HG02588 (cell line): ENCODE data around the gene CCDC183.
"Not testable (repeated sequence)": the region's sequence is repeated elsewhere in the genome, so short reads cannot be mapped to it uniquely, and the experiment has no call there.

ENCODE experiments used
- ATAC-seq: cut with Tn5 transposase; IDR thresholded peaks from one replicate; pipeline ENCODE4 v1.9.1; 2021; ENCODE audit warnings: mild to moderate bottlenecking, moderate library complexity; ENCODE audit not compliant: unreplicated experiment

The CCDC183 gene

DNA sequence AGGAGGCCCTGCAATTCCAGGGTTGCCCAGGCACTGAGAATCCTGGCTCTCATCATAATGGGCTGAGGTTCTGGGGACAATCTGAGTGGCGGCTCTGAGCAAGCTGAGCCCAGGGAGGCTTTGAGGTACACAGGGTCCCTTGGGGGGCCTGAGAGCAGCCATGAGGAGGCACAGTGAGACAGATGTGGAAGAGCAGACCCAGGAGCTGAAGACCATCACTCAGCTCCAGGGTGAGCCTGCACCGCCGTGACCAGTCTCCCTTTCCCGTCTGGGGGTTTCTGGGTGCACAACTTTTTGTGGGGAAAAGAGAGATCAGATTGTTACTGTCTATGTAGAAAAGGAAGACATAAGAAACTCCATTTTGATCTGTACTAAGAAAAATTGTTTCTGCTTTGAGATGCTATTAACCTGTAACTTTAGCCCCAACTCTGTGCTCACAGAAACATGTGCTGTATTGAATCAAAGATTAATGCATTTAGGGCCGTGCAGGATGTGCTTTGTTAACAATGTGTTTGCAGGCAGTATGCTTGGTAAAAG is at the start of gene CCDC183:
Gene CCDC183 (plus strand): TSS at position 101 of the 537 bp plus-strand sequence. CDS start 60 bp downstream, at position 161.
- ATAC-seq: no peak

DNA sequence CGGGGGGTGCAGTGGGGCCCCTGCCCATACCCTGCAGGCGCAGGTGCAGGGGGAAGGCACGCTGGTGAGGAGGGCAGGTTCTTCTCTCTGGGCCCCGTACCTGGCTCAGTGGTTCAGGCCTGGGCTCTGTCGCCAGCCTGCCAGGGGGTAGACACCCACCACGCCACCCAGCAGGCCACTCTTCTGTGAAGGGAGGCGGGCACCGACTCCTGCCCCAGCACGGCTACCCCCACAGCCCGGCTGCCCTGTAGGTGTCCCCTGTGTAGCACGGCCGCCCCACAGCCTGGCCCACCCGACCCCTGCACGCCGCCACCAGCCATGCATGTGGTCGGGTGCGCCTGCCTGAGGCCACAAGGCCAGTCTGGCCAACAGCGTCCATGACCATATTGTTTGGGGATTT is 49.5 kb upstream of the CCDC183 start:
- no peak for ATAC-seq

DNA sequence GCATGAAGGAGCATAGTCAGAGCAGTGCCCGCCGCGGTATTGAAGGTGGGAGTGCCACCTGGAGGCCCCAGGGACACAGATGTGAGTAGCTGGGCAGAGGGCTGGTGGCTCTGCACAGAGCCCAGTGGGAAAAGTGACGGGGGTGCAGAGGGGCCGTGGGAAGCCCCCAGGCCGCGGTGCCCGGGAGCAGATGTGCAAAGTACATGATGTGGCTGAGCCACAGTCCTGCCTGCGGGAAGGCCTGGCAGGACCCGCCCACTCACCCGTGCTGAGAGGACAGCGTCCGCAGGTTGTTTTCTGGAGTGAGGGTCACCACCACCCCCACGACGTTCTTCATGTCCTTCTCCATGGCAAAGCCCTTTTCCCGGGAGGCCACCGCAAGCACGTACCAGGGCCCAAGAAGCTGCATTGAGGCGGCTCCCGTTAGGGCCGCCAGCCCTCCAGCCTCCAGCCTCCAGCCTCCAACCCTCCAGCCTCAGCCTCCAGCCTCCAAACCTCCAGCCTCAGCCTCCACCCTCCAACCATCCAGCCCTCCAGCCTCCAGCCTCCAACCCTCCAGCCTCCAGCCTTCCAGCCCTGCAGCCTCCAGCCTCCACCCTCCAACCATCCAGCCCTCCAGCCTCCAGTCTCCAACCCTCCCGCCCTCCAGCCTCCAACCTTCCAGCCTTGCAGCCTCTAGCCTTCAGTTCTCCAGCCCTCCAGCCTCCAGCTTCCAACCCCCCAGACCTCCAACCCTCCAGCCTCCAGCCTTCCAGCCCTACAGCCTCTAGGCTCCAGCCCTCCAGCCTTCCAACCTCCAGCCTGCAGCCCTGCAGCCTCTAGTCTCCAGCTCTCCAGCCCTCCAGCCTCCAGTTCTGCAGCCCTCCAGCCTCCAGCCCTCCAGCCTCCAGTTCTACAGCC is 48.7 kb upstream of the CCDC183 start:
- ATAC-seq: no peak

DNA sequence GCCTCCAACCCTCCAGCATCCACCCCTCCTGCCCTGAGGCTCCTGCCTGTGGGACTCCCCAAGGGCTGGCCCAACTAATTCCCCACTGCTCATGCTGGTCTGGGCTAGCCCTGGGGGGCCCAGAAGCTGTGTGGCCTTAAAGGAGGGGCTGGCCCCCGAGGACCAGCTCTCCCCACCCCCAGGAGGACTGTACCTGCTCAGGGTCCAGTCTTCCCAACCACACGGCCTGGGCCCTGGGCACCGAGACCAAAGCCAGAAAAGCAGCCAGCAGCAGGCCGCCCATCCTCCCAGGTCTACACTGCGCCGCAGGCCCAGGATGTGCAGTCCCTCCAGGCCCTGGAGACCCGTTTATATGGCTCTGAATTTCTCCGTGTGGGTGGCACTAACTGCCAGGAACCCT is 47.9 kb upstream of the CCDC183 start, which contains the start of gene LCN6:
Gene LCN6 (minus strand): TSS at position 325 of the 400 bp plus-strand sequence. CDS start 42 bp downstream, at position 283.
- no peak for ATAC-seq

DNA sequence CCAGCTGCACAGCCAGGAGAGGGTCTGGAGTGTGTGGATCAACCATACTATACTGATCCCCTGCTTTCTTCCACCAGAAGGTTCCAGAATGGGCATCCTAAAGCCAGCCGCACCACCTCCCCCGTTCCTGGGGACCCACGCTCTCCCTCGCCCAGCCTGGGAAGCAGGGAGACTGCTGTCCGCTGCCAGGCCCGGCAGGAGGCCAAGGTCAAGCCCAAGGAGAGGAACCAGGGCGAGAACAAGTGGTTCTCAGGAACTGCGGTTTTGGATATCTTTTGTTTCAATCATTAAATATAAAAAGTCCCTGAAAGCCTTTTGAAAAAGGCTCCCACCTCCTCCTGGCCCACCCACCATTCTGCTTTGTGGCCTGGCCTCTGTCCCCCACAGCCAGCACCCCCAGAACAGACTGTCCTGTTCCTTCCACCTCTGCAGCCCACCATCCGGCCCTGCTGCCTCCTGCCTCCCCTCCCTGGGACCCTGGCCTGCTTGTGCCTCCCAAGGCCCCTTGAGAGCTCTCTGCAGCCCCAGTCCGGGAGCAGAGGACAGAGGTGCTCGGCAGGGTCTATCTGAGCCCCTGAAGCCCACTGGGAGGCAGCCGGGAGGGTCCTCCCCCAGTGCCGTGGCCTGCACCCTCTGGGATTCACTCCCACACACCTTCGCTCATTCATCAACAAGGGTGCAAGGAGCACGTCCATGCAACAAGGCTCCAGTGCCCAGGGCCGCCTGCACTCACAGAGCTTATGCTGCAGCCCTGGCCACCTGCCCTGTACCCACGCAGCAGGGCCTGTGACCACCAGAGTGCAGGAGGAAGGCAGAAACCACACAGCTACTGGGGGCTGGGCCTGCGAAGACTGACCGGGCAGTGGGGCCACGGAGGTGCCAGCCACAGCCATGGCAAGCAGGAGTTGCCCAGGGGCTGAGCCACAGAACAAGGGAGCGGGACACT is 47.2 kb upstream of the CCDC183 start:
- ATAC-seq: no peak

DNA sequence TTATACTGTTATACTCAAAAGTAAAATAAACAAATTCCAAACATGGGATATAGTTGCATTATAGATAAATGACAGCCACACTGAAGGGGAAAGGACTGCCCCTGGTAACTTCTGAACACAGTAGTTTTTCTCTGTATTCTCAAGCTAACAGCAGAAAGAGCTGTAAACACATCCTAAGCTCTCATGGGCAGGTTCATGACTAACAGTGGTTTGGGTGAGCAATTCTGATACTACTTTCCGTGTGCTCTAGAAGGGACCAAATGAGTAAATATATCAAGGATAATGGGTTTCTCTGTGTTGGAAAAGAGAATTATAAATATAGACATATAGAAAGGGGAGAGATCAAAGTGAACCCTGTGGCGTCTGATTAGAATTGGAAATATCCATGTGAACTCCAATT is 45.6 kb upstream of the CCDC183 start:
- ATAC-seq: no peak

DNA sequence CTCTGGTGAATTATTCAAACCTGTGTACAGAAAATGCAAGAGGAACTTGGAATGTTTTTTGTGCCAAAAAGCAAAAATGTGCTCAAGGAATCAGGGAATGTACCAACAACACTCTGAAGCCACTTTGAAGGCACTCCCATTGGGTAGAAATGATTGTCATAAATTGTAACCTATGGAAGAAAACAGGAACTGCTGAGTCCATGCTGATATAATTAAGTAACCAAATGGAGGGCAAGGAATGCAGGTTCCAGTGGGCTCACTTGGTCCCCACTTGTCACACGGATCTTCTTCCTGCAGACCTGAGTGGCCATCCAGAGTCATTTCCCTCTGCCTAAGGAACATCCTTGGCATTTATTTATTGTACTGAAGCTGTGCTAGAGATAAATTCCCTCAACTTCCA is 44.9 kb upstream of the CCDC183 start:
- ATAC-seq: no peak

DNA sequence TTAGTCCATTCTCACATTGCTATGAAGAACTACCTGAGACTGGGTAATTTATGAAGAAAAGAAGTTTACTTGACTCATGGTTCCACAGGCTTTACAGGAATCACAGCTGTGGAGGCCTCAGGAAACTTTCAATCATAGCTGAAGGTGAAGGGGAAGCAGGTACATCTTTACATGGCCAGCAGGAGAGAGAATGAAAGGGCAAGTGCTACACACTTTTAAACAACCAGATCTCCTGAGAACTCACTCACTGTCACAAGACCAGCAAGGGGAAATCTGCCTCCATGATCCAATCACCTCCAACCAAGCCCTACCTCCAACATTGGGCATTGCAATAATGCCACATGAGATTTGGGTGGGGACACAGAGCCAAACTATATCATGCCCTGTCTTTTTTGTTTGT is 44.3 kb upstream of the CCDC183 start:
- no peak for ATAC-seq

DNA sequence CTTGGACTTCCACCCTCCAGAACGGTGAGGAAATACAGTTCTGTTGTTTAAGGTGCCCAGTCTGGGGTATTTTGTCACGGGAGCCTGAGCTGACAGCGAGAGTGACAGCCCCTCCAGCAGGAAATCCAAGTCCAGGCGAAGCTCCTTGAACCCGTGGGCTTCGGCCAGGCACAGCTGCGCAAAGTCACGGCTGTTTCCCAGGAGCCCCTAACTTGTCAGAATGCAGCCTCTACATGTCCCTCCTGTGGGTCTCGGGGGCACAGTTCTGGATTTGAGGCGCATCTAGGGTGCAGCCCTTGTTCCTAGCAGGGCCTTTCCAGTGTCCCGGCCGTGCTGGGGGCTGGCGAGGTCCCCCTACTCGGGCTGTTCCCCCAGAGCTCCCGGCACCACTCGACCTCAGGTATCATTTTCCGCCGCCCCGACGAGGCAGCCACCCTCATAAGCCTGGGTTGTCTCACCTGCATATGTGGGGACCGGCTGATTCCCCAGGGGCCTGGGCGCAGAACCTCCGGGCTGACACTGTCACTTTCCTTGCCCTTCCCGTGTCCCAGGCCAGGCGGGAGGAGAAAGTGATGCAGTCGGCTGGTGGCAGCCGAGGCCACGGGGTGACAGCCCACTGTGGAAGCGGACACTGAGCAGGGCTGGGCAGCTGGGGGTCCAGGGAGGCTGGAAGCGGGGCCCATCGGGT is 42.6 kb upstream of the CCDC183 start:
- ATAC-seq: no peak

DNA sequence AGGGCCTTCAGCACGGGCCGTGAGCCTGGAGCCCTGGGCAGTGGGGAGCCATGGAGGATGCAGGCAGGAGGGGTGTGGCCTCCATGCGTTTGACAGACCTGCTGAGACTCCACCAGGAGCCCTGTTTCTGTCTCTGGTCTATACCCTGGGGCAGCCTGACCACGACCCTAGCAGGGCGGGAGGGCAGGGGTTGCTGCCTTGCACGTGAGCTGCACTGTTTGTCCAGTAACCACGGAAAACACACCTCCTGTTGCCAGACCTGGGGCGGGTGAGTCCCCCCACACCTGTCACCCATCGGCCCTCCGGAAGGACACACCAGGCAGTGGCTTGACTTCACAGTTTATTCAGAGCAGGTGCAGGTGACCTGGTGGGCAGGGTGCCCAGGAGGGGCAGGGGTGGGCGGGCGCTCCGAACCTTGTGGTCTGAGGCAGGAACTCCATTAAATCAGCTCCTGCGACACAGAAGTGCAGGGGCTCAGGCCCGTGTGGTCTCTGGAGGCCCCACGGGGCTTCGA is 42.0 kb upstream of the CCDC183 start:
- ATAC-seq: no peak

DNA sequence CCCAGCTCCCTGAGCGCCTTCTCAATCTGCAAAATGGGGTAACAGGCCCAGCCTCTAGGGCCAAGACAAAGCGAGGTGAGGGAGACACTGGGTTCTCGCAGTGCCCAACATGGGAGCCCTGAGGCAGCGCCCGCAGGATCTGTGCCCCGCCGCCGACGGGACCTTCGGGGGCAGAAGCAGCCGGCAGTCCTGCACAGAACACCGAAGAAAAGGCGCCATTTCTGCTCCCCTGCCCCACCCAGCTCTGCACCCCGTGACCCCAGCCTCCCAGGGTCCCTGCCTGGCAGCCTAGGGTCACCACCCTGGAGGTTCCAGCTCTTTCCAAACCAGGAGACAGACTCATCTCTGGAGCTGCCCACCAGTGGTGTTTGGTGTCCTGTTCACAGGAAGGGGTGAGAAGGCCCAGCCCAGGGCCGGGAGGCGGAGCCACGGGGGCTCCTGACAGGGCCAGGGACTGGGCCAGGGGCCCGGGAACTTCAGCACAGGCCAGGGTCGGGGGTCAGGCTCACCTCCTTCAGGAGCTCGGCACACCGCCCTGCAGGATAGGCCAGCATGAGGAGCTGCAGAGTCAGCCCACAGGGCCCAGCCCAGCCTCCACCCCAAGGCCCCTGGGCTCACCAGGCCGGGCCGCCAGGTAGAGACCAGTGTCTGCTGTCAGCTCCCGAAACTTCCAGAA is 41.4 kb upstream of the CCDC183 start:
- no peak for ATAC-seq

DNA sequence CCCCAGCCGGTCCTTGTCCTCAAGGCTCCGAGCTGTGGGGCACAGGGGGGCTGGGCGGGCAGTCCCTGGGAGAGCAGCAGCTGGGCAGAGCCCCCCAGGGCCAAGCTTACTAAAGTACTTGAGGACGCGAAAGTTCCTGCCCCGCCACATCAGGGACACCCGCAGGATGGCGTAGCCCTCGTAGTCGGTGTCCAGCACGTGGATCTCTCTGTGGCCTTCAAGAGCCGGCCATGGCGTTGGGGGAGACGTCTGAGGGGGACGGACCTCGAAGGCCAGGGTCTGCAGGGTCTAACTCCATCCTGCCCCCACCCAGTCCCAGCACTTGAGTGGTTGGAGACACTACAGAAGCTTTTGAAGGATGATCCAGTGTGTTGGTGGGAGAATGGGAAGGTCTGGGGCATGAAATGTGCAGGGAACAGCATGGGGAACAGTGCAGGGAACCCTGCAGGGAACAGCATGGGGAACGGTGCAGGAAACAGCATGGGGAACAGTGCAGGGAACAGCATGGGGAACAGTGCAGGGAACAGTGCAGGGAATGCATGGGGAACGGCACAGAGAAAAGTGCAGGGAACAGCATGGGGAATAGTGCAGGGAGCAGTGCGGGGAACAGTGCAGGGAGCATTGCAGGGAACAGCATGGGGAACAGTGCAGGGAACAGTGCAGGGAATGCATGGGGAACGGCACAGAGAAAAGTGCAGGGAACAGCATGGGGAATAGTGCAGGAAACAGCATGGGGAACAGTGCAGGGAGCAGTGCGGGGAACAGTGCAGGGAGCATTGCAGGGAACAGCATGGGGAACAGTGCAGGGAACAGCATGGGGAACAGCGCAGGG is 40.6 kb upstream of the CCDC183 start:
- not testable (repeated sequence) for ATAC-seq

DNA sequence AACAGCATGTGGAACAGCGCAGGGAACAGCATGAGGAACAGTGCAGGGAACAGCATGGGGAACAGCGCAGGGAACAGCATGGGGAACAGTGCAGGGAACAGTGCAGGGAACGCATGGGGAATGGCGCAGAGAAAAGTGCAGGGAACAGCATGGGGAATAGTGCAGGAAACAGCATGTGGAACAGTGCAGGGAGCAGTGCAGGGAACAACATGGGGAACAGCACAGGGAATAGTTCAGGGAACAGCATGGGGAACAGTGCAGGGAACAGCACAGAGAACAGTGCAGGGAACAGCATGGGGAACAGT is 40.1 kb upstream of the CCDC183 start:
- no peak for ATAC-seq

DNA sequence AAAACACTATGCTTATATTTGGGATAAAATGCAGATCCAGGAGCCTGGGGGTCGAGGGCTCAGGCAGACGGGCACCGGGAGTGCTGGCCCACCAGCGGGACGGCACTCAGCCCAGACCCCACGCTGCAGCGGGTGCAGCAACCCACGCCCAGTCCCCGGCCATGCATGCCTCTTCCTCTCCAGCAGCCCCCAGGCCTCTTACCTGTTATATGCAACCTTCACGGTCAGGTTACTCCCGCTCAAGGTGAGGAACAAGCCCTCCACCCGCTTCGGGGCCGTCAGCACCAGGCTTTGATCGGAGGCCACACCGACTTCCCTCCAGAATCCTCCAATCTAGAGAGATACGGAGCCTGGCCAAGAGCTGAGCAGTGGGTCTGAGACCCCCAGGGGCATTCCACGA is 39.3 kb upstream of the CCDC183 start:
- ATAC-seq: no peak

DNA sequence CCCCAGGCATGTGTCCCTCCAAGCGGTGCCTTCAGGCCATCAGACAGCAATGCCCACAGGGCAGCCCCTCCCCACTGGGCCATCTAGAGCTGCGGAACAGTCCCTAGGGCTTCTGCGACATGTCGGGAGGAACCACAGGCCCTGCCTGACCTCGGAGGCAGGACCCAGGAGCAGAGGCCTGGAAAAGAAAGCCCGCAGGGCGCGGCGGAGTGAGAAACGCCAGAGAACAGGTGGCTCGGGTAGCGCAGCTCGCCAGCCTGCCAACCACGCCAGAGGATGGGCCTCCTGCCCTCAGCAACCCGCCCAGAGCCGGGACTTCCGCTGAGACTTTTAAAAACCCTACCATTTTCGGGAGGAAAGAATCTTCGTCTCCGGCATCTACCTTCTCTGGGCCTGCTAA is 38.8 kb upstream of the CCDC183 start:
- no peak for ATAC-seq

DNA sequence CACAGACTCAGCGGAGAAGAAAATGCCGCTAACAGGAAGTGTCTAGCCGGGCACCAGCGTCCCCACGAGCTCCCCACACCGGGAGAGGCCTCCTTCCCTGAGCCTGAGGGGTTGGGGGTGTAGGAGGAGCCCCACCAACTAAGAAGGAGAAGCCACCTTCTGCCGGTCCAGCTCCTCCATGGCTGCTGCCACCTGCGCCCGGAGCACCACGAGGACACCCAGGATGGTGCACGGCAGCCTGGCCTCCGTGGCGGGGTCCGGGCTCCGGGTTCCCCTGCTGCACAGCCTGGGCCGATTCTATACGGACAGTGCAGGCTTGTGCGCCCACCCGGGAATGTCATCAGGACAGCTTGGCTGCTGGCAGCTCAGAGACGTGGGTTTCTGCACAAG is 38.4 kb upstream of the CCDC183 start:
- no peak for ATAC-seq

DNA sequence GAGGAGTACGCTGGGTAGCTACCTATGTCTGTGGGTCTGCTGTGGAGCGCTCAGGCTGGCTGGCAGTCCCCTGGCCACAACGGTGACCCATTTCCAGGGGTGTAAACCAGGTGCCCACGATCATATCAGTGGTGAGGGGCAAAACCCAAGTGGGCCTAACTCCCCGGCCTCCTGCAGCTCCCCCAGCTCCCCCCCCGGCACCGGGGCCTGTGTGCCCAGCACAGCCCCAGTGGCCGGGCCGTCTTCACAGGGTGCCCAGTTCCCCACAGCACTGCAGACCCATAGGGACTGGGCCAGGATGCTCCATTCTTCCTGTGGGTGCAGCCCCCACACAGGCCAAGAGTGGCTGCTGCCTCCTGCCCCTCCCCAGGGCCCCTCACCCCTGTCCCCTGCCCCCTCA is 37.1 kb upstream of the CCDC183 start:
- ATAC-seq: no peak

DNA sequence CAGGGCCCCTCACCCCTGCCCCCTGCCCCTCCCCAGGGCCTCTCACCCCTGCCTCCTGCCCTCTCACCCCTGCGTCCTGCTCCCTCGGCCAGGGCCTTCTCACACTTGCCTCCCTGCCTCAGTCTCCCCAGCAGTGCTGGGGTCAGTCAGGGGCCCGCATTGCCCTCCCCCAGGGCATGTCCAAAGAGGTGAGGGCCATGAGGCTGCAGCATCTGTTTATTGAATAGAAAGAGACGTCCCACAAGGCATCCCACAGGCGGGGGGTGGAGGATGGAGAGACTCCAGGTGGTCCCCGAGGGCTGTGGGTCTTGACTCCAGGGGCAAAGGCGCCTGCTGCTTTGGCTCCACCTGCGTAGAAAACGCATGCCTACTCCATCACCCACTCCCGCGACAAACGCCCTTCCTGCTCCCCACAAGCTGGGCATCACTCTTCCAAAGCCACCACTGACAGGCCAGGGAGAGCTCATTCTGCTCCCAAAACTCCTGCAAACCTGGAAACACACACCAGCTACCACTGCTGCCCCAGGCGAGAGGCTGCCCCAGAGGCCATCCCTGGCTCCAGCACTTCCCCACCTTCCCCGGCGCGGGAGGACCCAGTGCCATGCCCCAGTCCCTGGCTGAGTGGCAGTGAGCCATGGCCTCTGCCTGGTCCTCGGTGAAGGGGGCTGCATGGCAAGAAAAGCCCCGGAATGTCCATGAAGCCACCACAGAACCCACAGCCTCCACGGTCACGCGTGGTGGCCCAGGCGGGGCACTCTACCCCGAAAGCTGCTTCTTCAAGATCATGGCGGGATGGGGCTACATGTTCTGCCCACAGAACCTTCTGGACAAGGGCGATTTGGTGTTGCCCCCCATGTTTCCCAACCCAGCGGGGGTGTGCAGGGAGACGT is 36.5 kb upstream of the CCDC183 start:
- ATAC-seq: no peak
